Omental fat pad (tissue), 4 donors: ENCODE results near the gene CXCR4. TPM values are rescaled to one million over a fixed set of nuclear protein-coding genes. Genes with fewer than 3 reads are reported as not detected.

Source experiments
- ATAC-seq: fragments of 150-250 bp; one replicate; pipeline ENCODE4 v1.9.1; 2016; ENCODE audit warnings: mild to moderate bottlenecking, moderate library complexity; ENCODE audit not compliant: low FRiP score
- DNase-seq: peaks from one replicate; pipeline ENCODE4 v3.0.0-alpha.2; 2019; ENCODE audit warnings: low spot score
- CTCF ChIP-seq, 3 donors: fragments of 450-650 bp; IDR thresholded peaks; one replicate each; pipeline ENCODE4 v1.5.1; 2016 to 2017; ENCODE audit warnings: antibody characterized with exemption in 3 of 3, mild to moderate bottlenecking in 3 of 3, moderate library complexity in 2 of 3
- total RNA-seq, 4 donors: library from RNA; depleted of rRNA; stranded (reverse); fragments of >200 nt; gene quantifications; one replicate each; pipeline ENCODE4 v1.1.0, GENCODE V29; 2016

Gene CXCR4
- total RNA-seq, 4 donors from 2014 or later, result 29.6 to 61.1 (median 37.8) TPM

- DNase-seq (no peak), ATAC-seq (no peak)
- no peak for TF ChIP-seq CTCF (IDR thresholded peaks at IDR 0.05)
Measured at GRCh38 chr2:136067459-136067858, 50.5 kb downstream of the CXCR4 start.

- no peak for DNase-seq
- TF ChIP-seq CTCF (IDR thresholded peaks at IDR 0.05), result no peak
- ATAC-seq, result no peak
Measured at GRCh38 chr2:136065907-136066306, 52.0 kb downstream of the CXCR4 start.

- ATAC-seq (no peak), DNase-seq (no peak)
- TF ChIP-seq CTCF (IDR thresholded peaks at IDR 0.05), result no peak
Measured at GRCh38 chr2:136065384-136065783, 52.6 kb downstream of the CXCR4 start.

Other genes starting within 250 kb of the CXCR4 start
- gene MCM6, start 241.7 kb downstream of the CXCR4 start, total RNA-seq, result 10 to 100 TPM in 3 of 4 donors, 1 to 10 TPM in 1; 8.5 to 13.1 (median 12.2) TPM
- gene DARS1, start 132.5 kb downstream of the CXCR4 start, total RNA-seq, result 10 to 100 TPM; 59.3 to 76.3 (median 68.2) TPM